ENCODE measurements around the gene GP1BB. TPM values are rescaled to one million over a fixed set of nuclear protein-coding genes. Genes with fewer than 3 reads are reported as not detected.

Gene GP1BB
- total and polyA plus RNA-seq, 2 of the 13 experiments (the other 11 are each of a cell fraction or from before 2014, with no cell fraction given), result not detected

GRCh38 chr22:19739911-19740449 lies 16.6 kb downstream of the GP1BB start:
- H3K9ac ChIP-seq (ENCODE audit: insufficient read depth, low read depth, low read length), result no peak overlapping the region
- TF ChIP-seq YEATS2 (CRISPR knock-in tag; IDR thresholded peaks at IDR 0.05; ENCODE audit: borderline replicate concordance), result no peak
- TF ChIP-seq ZNF790 (CRISPR knock-in tag; IDR thresholded peaks at IDR 0.05; ENCODE audit: borderline replicate concordance), result no peak
- TF ChIP-seq THYN1 (CRISPR knock-in tag; IDR thresholded peaks at IDR 0.05; ENCODE audit: borderline replicate concordance, low read depth), result no peak
- TF ChIP-seq DNMT1 (CRISPR knock-in tag; IDR thresholded peaks at IDR 0.05), result no peak
- no peak for TF ChIP-seq ZNF614 (CRISPR knock-in tag; IDR thresholded peaks at IDR 0.05; ENCODE audit: borderline replicate concordance)
- no peak for TF ChIP-seq HMGA1 (CRISPR knock-in tag; conservative IDR thresholded peaks at IDR 0.05)
- no peak for TF ChIP-seq ZNF354B (CRISPR knock-in tag; IDR thresholded peaks at IDR 0.05)
- TF ChIP-seq PHF5A (CRISPR knock-in tag; IDR thresholded peaks at IDR 0.05; ENCODE audit: low read depth, unreplicated experiment), result no peak
- no peak for TF ChIP-seq POLR2AphosphoS2 (IDR thresholded peaks at IDR 0.05; ENCODE audit: low read depth, low read length)
- no peak for TF ChIP-seq EZH2 (conservative IDR thresholded peaks at IDR 0.05; ENCODE audit: low read depth, low read length)
- TF ChIP-seq FOSL2 (CRISPR knock-in tag; IDR thresholded peaks at IDR 0.05), result no peak
- no peak for TF ChIP-seq ZKSCAN8 (CRISPR knock-in tag; IDR thresholded peaks at IDR 0.05; ENCODE audit: borderline replicate concordance)
- no peak overlapping the region for H2AFZ ChIP-seq (ENCODE audit: low read length)
- H3K4me1 ChIP-seq (ENCODE audit: insufficient read depth, low read length), result peaks cover 13% of the 10 kb centered on the region
- ChIA-PET CTCF (ENCODE audit: low intra/inter-chr PET ratio, low total read pairs) (no interaction called here), POLR2A (no interaction called here)
- DNase-seq (ENCODE audit: low spot score) (no peak), FAIRE-seq (no peak), ATAC-seq (no peak)
- peaks cover 3% of the 10 kb centered on the region; the same call in 1 of the 2 replicates for H4K20me1 ChIP-seq (ENCODE audit: insufficient read depth, low read length)
- intact Hi-C loops (cut with micrococcal nuclease; ENCODE audit: unreplicated experiment) (no loop called here), in situ Hi-C loops (cut with HindIII; ENCODE audit: extremely low pct_ligation_motif_present, low pct_unique_long_range_greater_than_20kb) (no loop called here)
- 50% methylated on average over 2 of the region's 7 CpGs for WGBS (ENCODE audit: low lambda C conversion rate)
- H3K9me3 ChIP-seq (ENCODE audit: low read length), result no peaks in the 10 kb centered on the region
- BruUV-seq (replicated peaks), result no TSS peak
- H3K4me3 ChIP-seq (replicated peaks in 1 of 3; ENCODE audit: insufficient read depth in 1 of 3, low read depth in 2 of 3, low read length in 3 of 3), result no peak overlapping the region
- H3K36me3 ChIP-seq (replicated peaks in 1 of 2; ENCODE audit: control insufficient read depth in 1 of 2, insufficient read depth in 2 of 2, low read length in 2 of 2), result no peaks in the 10 kb centered on the region
- peaks cover 10 to 80% of the 10 kb centered on the region in 2 experiments for H3K27me3 ChIP-seq (ENCODE audit: control insufficient read depth in 1 of 2, insufficient read depth in 2 of 2, low read length in 2 of 2)
- H3K79me2 ChIP-seq (ENCODE audit: insufficient read depth, low read length), result no peaks in the 10 kb centered on the region
- no peak overlapping the region for H3K27ac ChIP-seq (ENCODE audit: extremely low read length, insufficient read depth, low read length)
- H3K4me2 ChIP-seq (ENCODE audit: low read depth, low read length), result no peak overlapping the region

Measured in HepG2 (cell line).